ENCODE data around the gene BAG3. TPM values are rescaled to one million over a fixed set of nuclear protein-coding genes. Genes with fewer than 3 reads are reported as not detected.
A peak's percentile ranks its signal among the peaks of the same experiment; 100 is the strongest.

Gene BAG3
- total and polyA plus RNA-seq, 9 of the 15 experiments (the other 6 are each of a cell fraction or from before 2014, with no cell fraction given) = 2.6 to 27.4 (median 7.2) TPM

GRCh38 chr10:119677126-119677525 lies 25.9 kb downstream of the BAG3 start:
- CTCF ChIA-PET (ENCODE audit: low intra/inter-chr PET ratio) = no interaction called here

More at GRCh38 chr10:119677126-119677525, 25.9 kb downstream of the BAG3 start:
- no peak for ATAC-seq
- Histone ChIP-seq H3K9me1 (ENCODE audit: control insufficient read depth, insufficient read depth, low read length) (peaks cover 2% of the 10 kb centered on the region), H2AFZ (ENCODE audit: low read depth, low read length) (no peak overlapping the region), H3K36me3 (ENCODE audit: control insufficient read depth, insufficient read depth, low read length) (peaks cover 44% of the 10 kb centered on the region; the same call in 1 of the 3 replicates), H3K4me1 (replicated peaks in 1 of 2; ENCODE audit: control insufficient read depth in 2 of 2, insufficient read depth in 2 of 2, low read length in 2 of 2) (no peaks in the 10 kb centered on the region; a peak in 3 of 5 replicates), H3K9me3 (replicated peaks; ENCODE audit: control insufficient read depth, insufficient read depth, low read depth, low read length) (no peaks in the 10 kb centered on the region), H3K4me3 (no peak overlapping the region), H3K27ac (ENCODE audit: extremely low read depth, low read depth, low read length) (no peak overlapping the region), H3K27me3 (ENCODE audit: control insufficient read depth in 2 of 2, insufficient read depth in 2 of 2, low read length in 2 of 2) (no peaks in the 10 kb centered on the region), H3K79me2 (ENCODE audit: control insufficient read depth, insufficient read depth, low read length) (no peaks in the 10 kb centered on the region), H3K4me2 (ENCODE audit: insufficient read depth, low read length) (no peak overlapping the region), H3K9ac (ENCODE audit: insufficient read depth in 1 of 2, low read depth in 2 of 2, low read length in 2 of 2) (no peak overlapping the region), H4K20me1 (replicated peaks; ENCODE audit: control insufficient read depth, insufficient read depth, low read length) (no peaks in the 10 kb centered on the region)
- no peak for FAIRE-seq
- TSS peak; percentile 56 for BruUV-seq (replicated peaks)
- intact Hi-C loops (cut with micrococcal nuclease) (no loop called here), in situ Hi-C loops (cut with MboI) (no loop called here)
- 86% methylated on average over 4 of the region's 6 CpGs for whole genome bisulfite sequencing (ENCODE audit: insufficient coverage, low coverage, missing lambda C conversion rate)
- DNase-seq (ENCODE audit: extremely low read depth in 1 of 4, low spot score in 3 of 4) = no peak
- no peak for TF ChIP-seq BRCA1 (IDR thresholded peaks at IDR 0.05)
- TF ChIP-seq BRCA1 (CRISPR knock-in tag; IDR thresholded peaks at IDR 0.05) = no peak
- no peak for TF ChIP-seq HDAC2 (IDR thresholded peaks at IDR 0.05)
- no peak for TF ChIP-seq CEBPG (CRISPR knock-in tag; IDR thresholded peaks at IDR 0.05)
- no peak for TF ChIP-seq CEBPG (tag; conservative IDR thresholded peaks at IDR 0.05 in 1 of 2, IDR thresholded peaks at IDR 0.05 in 1 of 2)
- TF ChIP-seq NCOA2 (IDR thresholded peaks at IDR 0.05; ENCODE audit: partially characterized antibody in 2 of 2) = no peak
- TF ChIP-seq ZNF282 (CRISPR knock-in tag; IDR thresholded peaks at IDR 0.05) = no peak
- TF ChIP-seq CBX1 (IDR thresholded peaks at IDR 0.05; ENCODE audit: low read depth) = no peak
- no peak for TF ChIP-seq ZNF140 (CRISPR knock-in tag; IDR thresholded peaks at IDR 0.05)
- no peak for TF ChIP-seq ZNF644 (tag; IDR thresholded peaks at IDR 0.05; ENCODE audit: low read depth)
- TF ChIP-seq ZNF384 (IDR thresholded peaks at IDR 0.05; ENCODE audit: low read depth, low read length) = no peak
- TF ChIP-seq NFATC3 (IDR thresholded peaks at IDR 0.05) = no peak
- TF ChIP-seq MAFF (IDR thresholded peaks at IDR 0.05; ENCODE audit: low read length) = no peak
- TF ChIP-seq TEAD2 (tag; IDR thresholded peaks at IDR 0.05) = no peak
- POLR2A ChIA-PET = interaction anchor here (1.0 kb wide), 1 partner anchor 26 kb away, joined by 3 read pairs; the partner anchor contains the start of gene BAG3
